Adrenal gland (tissue), 19 donors: ENCODE results near the gene SAGE1. TPM values are rescaled to one million over a fixed set of nuclear protein-coding genes. Genes with fewer than 3 reads are reported as not detected.
"Not testable (repeated sequence)": the region's sequence is repeated elsewhere in the genome, so short reads cannot be mapped to it uniquely, and the experiment has no call there.

Experiments
- DNase-seq, 7 donors: peaks; one replicate each; pipeline ENCODE4 v3.0.0-alpha.2; 2019 to 2020
- H3K27ac ChIP-seq, 5 donors: fragments of 200-600 bp; sonication (generic) in 4 of 5; 1 replicate in 3 of 5; 2 replicates in 2 of 5; pipeline versions ENCODE4 v1.5.1 to v1.8.0; 2016 to 2020; ENCODE audit warnings: mild to moderate bottlenecking in 1 of 5
- H3K27me3 ChIP-seq: fragments of 200-600 bp; 2 replicates; pipeline ENCODE4 v1.8.0; 2021
- H3K36me3 ChIP-seq, 2 donors: fragments of 200-600 bp; replicated peaks in 1 of 2; 1 replicate in 1 of 2; 2 replicates in 1 of 2; pipeline versions ENCODE4 v1.5.1 to v1.8.0; 2018 to 2022
- H3K4me1 ChIP-seq, 2 donors: fragments of 200-600 bp; replicated peaks in 1 of 2; 1 replicate in 1 of 2; 2 replicates in 1 of 2; pipeline versions ENCODE4 v1.5.1 to v1.8.0; 2018 to 2021
- H3K4me3 ChIP-seq, 4 donors: fragments of 200-600 bp; sonication (generic) in 3 of 4; one replicate each; pipeline ENCODE4 v1.5.1; 2016 to 2018
- H3K9me3 ChIP-seq, 3 donors: fragments of 200-600 bp; sonication (generic) in 1 of 3; replicated peaks in 1 of 3; 1 replicate in 2 of 3; 2 replicates in 1 of 3; pipeline versions ENCODE4 v1.5.1 to v1.8.0; 2016 to 2021
- POLR2A ChIP-seq, 2 donors: fragments of 450-650 bp; IDR thresholded peaks; one replicate each; pipeline ENCODE4 v1.6.1; 2017; ENCODE audit warnings: antibody characterized with exemption in 2 of 2, mild to moderate bottlenecking in 2 of 2, moderate library complexity in 1 of 2
- WGBS, 4 donors: extraction: QIAGEN DNeasy Blood & Tissue Kit in 2 of 4; methylation state at CpG; one replicate each; pipeline versions ENCODE4 v1.1.5 to v1.1.7; 2013 to 2017; 5-methylcytosine and 5-hydroxymethylcytosine counted together
- intact Hi-C, 2 donors: fragments of 100-400 bp; cut with DNase I; formaldehyde crosslinking; loops; one replicate each; pipeline versions ENCODE4 v1.14.1 to v1.15.0; 2022 to 2023
- long read RNA-seq, 10 donors: library from polyadenylated mRNA in 3 of 10; unstranded in 2 of 10; stranded (forward) in 1 of 10; transcript quantifications; one replicate each; pipeline ENCODE4 v2.0.0 and lab custom pipeline, GENCODE V29; 2021 to 2026
- polyA plus RNA-seq, 3 donors: library from polyadenylated mRNA; stranded (reverse); fragments of 200-250 nt in 2 of 3; fragments of 350-450 nt in 1 of 3; fragmentation: Illumina TruSeq in 1 of 3; extraction: RNeasy Lipid Tissue Mini Kit (QIAGEN cat#74804) in 1 of 3; gene quantifications; one replicate each; pipeline ENCODE4 v1.2.3, GENCODE V29; 2013 to 2014
- total RNA-seq, 9 donors: library from RNA; depleted of rRNA in 4 of 9; stranded (reverse); fragments of >200 nt in 4 of 9; fragments of 120-200 nt in 1 of 9; fragmentation: NEBNext Ultra II Directional in 1 of 9; extraction: Animal tissue kit (Norgen Biotek cat#: 25700) in 1 of 9; gene quantifications; one replicate each; pipeline versions ENCODE4 v1.1.0 to v1.2.4, GENCODE V29; 2013 to 2023
- TF ChIP-seq, protein P1 (sequence below), 6 experiments: fragments of 450-650 bp in 4 of 6; fragments of 200-600 bp in 2 of 6; sonication (generic) in 1 of 6; IDR thresholded peaks; 1 replicate in 5 of 6; 2 replicates in 1 of 6; pipeline versions ENCODE4 v1.5.1 to v1.8.0; 2016 to 2021; ENCODE audit warnings: antibody characterized with exemption in 6 of 6, mild to moderate bottlenecking in 2 of 6, moderate library complexity in 1 of 6
- donor health status: healthy with polysubstance abuse.
- donor health status: Bipolar disorder and iron deficiency.
- donor health status: DM: yes; HTN: yes; CAD: no.
- donor health status: DM: no; HTN: no; CAD: no.
- donor health status: DM: no; HTN: no; CAD: no.
- donor health status: DM: yes; HTN: yes; CAD: no.

The SAGE1 gene, protein sequence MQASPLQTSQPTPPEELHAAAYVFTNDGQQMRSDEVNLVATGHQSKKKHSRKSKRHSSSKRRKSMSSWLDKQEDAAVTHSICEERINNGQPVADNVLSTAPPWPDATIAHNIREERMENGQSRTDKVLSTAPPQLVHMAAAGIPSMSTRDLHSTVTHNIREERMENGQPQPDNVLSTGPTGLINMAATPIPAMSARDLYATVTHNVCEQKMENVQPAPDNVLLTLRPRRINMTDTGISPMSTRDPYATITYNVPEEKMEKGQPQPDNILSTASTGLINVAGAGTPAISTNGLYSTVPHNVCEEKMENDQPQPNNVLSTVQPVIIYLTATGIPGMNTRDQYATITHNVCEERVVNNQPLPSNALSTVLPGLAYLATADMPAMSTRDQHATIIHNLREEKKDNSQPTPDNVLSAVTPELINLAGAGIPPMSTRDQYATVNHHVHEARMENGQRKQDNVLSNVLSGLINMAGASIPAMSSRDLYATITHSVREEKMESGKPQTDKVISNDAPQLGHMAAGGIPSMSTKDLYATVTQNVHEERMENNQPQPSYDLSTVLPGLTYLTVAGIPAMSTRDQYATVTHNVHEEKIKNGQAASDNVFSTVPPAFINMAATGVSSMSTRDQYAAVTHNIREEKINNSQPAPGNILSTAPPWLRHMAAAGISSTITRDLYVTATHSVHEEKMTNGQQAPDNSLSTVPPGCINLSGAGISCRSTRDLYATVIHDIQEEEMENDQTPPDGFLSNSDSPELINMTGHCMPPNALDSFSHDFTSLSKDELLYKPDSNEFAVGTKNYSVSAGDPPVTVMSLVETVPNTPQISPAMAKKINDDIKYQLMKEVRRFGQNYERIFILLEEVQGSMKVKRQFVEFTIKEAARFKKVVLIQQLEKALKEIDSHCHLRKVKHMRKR
- total RNA-seq (not detected), polyA plus RNA-seq (under 1 TPM in 1 of 3 donors, not detected in 2; 0.03 TPM)
- long read RNA-seq, donor 1 = 0 reads
- long read RNA-seq, donor 2 = 0 reads
- long read RNA-seq, donor 3 = 0 reads
- long read RNA-seq, donor 4 = 0 reads
- long read RNA-seq, donor 5 = 0 reads
- long read RNA-seq, donor 6 = 0 reads
- long read RNA-seq, donor 7 = 0 reads
- long read RNA-seq, donor 8 = 0 reads
- long read RNA-seq, donor 9 = 0 reads
- long read RNA-seq, donor 10 = 0 reads

DNA sequence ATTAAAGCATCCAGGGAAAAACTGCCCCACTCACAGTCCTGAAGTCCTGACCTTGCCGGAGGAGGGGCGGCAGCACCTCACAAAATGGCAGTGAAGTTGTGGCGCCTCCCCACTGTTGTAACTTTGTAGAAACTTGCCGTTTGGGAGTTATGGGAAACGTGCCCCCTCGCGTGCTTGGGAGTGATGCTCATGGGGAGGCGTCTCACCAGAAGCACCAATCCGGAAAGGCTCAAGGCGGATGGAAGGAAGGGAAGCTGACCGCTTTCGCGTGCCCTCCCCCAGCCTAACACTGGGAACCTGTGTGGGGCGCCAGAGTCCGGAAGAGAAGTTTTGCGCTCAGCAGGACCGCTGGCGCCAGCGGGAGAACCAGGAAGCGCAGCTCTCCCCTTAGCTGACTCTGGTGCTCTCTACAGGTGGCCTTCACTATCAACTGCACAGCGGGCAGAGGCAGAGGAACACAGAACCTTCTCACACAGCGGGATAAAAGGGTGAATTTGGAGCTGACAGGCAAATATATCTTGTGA is at the start of gene SAGE1, which contains the start of gene CT45A10:
Gene SAGE1 (plus strand): TSS at position 423 of the 524 bp plus-strand sequence. CDS start 2,527 bp downstream, outside the sequence.
Gene CT45A10 (minus strand): TSS at position 151 of the 524 bp plus-strand sequence. CDS start 8,100 bp downstream, outside the sequence.
- H3K4me1 ChIP-seq = no peaks in the 10 kb centered on the region
- no peak within 1 kb of the TSS for H3K4me3 ChIP-seq
- H3K27ac ChIP-seq = no peak within 1 kb of the TSS
- intact Hi-C loops = no loop called here
- WGBS, 4 donors = 76 to 100% (median 82%) methylated on average over 1 to 22 of the region's 22 CpGs
- no peaks in the 10 kb centered on the region for H3K9me3 ChIP-seq
- no peak for DNase-seq
- H3K27me3 ChIP-seq = peaks cover 5% of the 10 kb centered on the region
- TF ChIP-seq, protein P1, sequence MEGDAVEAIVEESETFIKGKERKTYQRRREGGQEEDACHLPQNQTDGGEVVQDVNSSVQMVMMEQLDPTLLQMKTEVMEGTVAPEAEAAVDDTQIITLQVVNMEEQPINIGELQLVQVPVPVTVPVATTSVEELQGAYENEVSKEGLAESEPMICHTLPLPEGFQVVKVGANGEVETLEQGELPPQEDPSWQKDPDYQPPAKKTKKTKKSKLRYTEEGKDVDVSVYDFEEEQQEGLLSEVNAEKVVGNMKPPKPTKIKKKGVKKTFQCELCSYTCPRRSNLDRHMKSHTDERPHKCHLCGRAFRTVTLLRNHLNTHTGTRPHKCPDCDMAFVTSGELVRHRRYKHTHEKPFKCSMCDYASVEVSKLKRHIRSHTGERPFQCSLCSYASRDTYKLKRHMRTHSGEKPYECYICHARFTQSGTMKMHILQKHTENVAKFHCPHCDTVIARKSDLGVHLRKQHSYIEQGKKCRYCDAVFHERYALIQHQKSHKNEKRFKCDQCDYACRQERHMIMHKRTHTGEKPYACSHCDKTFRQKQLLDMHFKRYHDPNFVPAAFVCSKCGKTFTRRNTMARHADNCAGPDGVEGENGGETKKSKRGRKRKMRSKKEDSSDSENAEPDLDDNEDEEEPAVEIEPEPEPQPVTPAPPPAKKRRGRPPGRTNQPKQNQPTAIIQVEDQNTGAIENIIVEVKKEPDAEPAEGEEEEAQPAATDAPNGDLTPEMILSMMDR (IDR thresholded peaks at IDR 0.05) = no peak
- no peak for TF ChIP-seq POLR2A (IDR thresholded peaks at IDR 0.05)
- H3K36me3 ChIP-seq = no peaks in the 10 kb centered on the region

DNA sequence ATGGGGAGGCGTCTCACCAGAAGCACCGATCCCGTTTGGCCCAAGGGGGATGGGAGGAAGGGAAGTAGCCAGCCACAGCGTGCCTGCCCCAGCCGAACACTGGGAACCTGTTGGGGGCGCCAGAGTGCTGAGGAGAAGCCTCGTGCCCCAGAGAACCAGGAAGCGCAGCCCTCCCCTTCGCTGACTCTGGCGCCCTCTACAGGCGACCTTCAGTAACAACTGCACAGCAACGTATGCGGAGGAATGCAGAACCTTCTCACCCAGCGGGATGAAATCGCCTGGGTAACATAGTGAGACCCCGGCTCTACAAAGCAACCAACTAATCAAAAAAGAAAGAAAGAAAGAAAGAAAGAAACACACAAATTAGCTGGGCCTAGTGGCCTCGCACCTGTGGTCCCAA is 39.1 kb upstream of the SAGE1 start, which contains the start of gene CT45A8:
Gene CT45A8 (minus strand): TSS at position 101 of the 400 bp plus-strand sequence. CDS start 3,755 bp downstream, outside the sequence.
- H3K4me1 ChIP-seq, DNase-seq, intact Hi-C loops, H3K36me3 ChIP-seq, H3K27me3 ChIP-seq, H3K27ac ChIP-seq, H3K9me3 ChIP-seq, H3K4me3 ChIP-seq: not testable (repeated sequence)
- WGBS, 4 donors = no CpG with 5 or more reads among the region's 17 CpGs

DNA sequence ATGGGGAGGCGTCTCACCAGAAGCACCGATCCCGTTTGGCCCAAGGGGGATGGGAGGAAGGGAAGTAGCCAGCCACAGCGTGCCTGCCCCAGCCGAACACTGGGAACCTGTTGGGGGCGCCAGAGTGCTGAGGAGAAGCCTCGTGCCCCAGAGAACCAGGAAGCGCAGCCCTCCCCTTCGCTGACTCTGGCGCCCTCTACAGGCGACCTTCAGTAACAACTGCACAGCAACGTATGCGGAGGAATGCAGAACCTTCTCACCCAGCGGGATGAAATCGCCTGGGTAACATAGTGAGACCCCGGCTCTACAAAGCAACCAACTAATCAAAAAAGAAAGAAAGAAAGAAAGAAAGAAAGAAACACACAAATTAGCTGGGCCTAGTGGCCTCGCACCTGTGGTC is 21.8 kb upstream of the SAGE1 start, which contains the start of gene CT45A9:
Gene CT45A9 (minus strand): TSS at position 101 of the 400 bp plus-strand sequence. CDS start 3,751 bp downstream, outside the sequence.
- H3K27ac ChIP-seq, H3K27me3 ChIP-seq, H3K9me3 ChIP-seq, intact Hi-C loops, H3K36me3 ChIP-seq, H3K4me1 ChIP-seq, DNase-seq, H3K4me3 ChIP-seq: not testable (repeated sequence)
- no CpG with 5 or more reads among the region's 17 CpGs for WGBS, 4 donors

DNA sequence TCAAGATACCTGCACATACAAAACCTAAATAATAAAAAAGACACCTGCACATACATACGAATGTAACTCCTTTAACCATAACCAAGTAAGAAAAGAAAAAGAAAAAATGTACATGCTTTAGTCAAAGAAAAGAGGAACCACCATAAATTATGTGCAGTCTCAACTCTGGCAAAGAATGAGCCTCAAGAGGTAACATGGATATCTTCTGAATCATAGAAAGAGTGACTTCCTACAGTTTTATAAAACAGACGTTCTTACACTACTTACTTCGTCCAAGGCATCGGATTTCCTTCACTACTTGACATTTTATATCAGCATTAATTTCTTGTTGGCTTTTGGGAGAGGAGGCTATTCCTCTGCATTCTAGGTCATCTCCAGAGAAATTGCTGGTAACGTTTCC is 10.8 kb upstream of the SAGE1 start:
- H3K4me3 ChIP-seq, intact Hi-C loops, H3K27ac ChIP-seq, H3K36me3 ChIP-seq, DNase-seq, H3K4me1 ChIP-seq, H3K27me3 ChIP-seq, H3K9me3 ChIP-seq: not testable (repeated sequence)
- 43 to 58% (median 47%) methylated on average over 3 to 4 of the region's 5 CpGs for WGBS, 4 donors

DNA sequence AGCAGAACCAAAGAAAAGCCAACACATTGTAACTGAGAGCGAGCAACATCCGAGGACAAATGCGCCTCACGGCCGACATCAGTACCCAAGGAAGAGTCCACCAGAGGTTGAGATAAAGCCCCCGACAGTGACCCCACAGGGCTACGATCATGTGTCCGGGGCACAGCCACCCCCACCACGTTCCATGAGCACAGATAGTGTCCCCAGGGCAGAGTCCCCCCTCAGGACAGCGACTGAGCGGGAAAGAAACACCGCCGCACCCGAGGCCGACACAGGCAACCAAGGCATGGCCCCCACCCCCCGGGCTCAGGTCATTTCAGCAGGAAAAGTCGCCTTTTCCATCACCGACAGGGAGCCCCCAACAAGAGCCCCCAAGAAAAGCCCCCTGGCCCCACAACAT is 5.3 kb upstream of the SAGE1 start:
- DNase-seq, H3K27ac ChIP-seq, H3K9me3 ChIP-seq, H3K27me3 ChIP-seq, intact Hi-C loops, H3K4me3 ChIP-seq, H3K36me3 ChIP-seq, H3K4me1 ChIP-seq: not testable (repeated sequence)
- 82 to 89% (median 87%) methylated on average over 7 to 11 of the region's 18 CpGs for WGBS, 4 donors

DNA sequence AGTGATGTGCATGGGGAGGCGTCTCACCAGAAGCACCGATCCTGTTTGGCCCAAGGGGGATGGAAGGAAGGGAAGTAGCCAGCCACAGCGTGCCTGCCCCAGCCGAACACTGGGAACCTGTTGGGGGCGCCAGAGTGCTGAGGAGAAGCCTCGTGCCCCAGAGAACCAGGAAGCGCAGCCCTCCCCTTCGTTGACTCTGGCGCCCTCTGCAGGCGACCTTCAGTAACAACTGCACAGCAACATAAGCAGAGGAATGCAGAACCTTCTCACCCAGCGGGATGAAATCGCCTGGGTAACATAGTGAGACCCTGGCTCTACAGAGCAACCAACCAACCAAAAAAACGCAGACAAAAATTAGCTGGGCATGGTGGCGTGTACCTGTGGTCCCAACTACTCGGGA is 4.5 kb upstream of the SAGE1 start:
- H3K4me1 ChIP-seq, H3K4me3 ChIP-seq, H3K27me3 ChIP-seq, H3K27ac ChIP-seq, intact Hi-C loops, H3K36me3 ChIP-seq, DNase-seq, H3K9me3 ChIP-seq: not testable (repeated sequence)
- 57 to 67% (median 64%) methylated on average over 11 to 14 of the region's 15 CpGs; no CpG with 5 or more reads in 1 of the 4 donors for WGBS, 4 donors
